Tibial nerve (tissue), 4 donors: ENCODE results near the gene CHN2. TPM values are rescaled to one million over a fixed set of nuclear protein-coding genes. Genes with fewer than 3 reads are reported as not detected.

Source experiments
- DNase-seq, 2 donors: peaks; one replicate each; pipeline ENCODE4 v3.0.0-alpha.2; 2019; ENCODE audit warnings: low spot score in 2 of 2
- H3K27ac ChIP-seq, 4 donors: fragments of 200-600 bp; sonication (generic) in 3 of 4; one replicate each; pipeline ENCODE4 v1.5.1; 2017 to 2019; ENCODE audit warnings: mild to moderate bottlenecking in 1 of 4
- H3K27me3 ChIP-seq, 2 donors: fragments of 200-600 bp; sonication (generic) in 1 of 2; one replicate each; pipeline versions ENCODE4 v1.5.1 to v1.6.0; 2017 to 2019
- H3K36me3 ChIP-seq, 3 donors: fragments of 200-600 bp; sonication (generic); one replicate each; pipeline ENCODE4 v1.5.1; 2018 to 2019
- H3K4me1 ChIP-seq, 4 donors: fragments of 200-600 bp; sonication (generic) in 3 of 4; one replicate each; pipeline ENCODE4 v1.5.1; 2017 to 2019
- H3K4me3 ChIP-seq, 4 donors: fragments of 200-600 bp; sonication (generic) in 3 of 4; one replicate each; pipeline ENCODE4 v1.5.1; 2017 to 2019; ENCODE audit warnings: mild to moderate bottlenecking in 1 of 4, moderate library complexity in 1 of 4
- H3K9me3 ChIP-seq, 4 donors: fragments of 200-600 bp; sonication (generic) in 3 of 4; one replicate each; pipeline ENCODE4 v1.5.1; 2017 to 2019
- CTCF ChIP-seq, 5 experiments: fragments of 200-600 bp in 3 of 5; fragments of 450-650 bp in 2 of 5; sonication (generic) in 3 of 5; IDR thresholded peaks; one replicate each; pipeline ENCODE4 v1.5.1; 2016 to 2019; ENCODE audit warnings: antibody characterized with exemption in 5 of 5, mild to moderate bottlenecking in 3 of 5, moderate library complexity in 2 of 5
- EP300 ChIP-seq, 2 donors: sonication (generic); formaldehyde crosslinking; IDR thresholded peaks; one replicate each; pipeline ENCODE4 v1.6.1; 2017; ENCODE audit warnings: antibody characterized with exemption in 2 of 2, mild to moderate bottlenecking in 1 of 2
- POLR2A ChIP-seq, 2 donors: fragments of 450-650 bp; IDR thresholded peaks; one replicate each; pipeline ENCODE4 v1.6.1; 2017; ENCODE audit warnings: antibody characterized with exemption in 2 of 2, mild to moderate bottlenecking in 2 of 2, moderate library complexity in 2 of 2
- WGBS, 2 donors: methylation state at CpG; one replicate each; pipeline ENCODE4 v1.1.5; 2018; 5-methylcytosine and 5-hydroxymethylcytosine counted together
- total RNA-seq, 4 donors: library from RNA; depleted of rRNA; stranded (reverse); fragments of >200 nt; gene quantifications; one replicate each; pipeline ENCODE4 v1.1.0, GENCODE V29; 2016

CHN2 gene
- total RNA-seq, 4 donors from 2014 or later, result 3.9 to 12.6 (median 7.0) TPM

GRCh38 chr7:29410996-29411395 lies 216.4 kb downstream of the CHN2 start:
- Histone ChIP-seq H3K27ac (no peak overlapping the region), H3K4me1 (no peaks in the 10 kb centered on the region), H3K9me3 (no peaks in the 10 kb centered on the region), H3K36me3 (no peaks in the 10 kb centered on the region), H3K27me3 (no peaks in the 10 kb centered on the region), H3K4me3 (no peak overlapping the region)
- 69 to 80% methylated on average over 3 of the region's 3 CpGs for WGBS, 2 donors
- TF ChIP-seq CTCF (IDR thresholded peaks at IDR 0.05) (no peak), EP300 (IDR thresholded peaks at IDR 0.05) (no peak), POLR2A (IDR thresholded peaks at IDR 0.05) (no peak)
- DNase-seq, result no peak

- WGBS, 2 donors, result 68 to 81% methylated on average over 3 of the region's 3 CpGs
- no peak overlapping the region for H3K27ac ChIP-seq
- H3K27me3 ChIP-seq, result no peaks in the 10 kb centered on the region
- H3K36me3 ChIP-seq, result no peaks in the 10 kb centered on the region
- TF ChIP-seq EP300 (IDR thresholded peaks at IDR 0.05), result no peak
- TF ChIP-seq CTCF (IDR thresholded peaks at IDR 0.05), result no peak
- no peak for TF ChIP-seq POLR2A (IDR thresholded peaks at IDR 0.05)
- no peak for DNase-seq
- H3K4me3 ChIP-seq, result no peak overlapping the region
- no peaks in the 10 kb centered on the region for H3K9me3 ChIP-seq
- no peaks in the 10 kb centered on the region for H3K4me1 ChIP-seq
Observed at GRCh38 chr7:29412912-29413311, 218.3 kb downstream of the CHN2 start.

GRCh38 chr7:29413626-29414136 lies 219.1 kb downstream of the CHN2 start:
- Histone ChIP-seq H3K4me1 (no peaks in the 10 kb centered on the region), H3K27ac (no peak overlapping the region), H3K36me3 (no peaks in the 10 kb centered on the region), H3K27me3 (no peaks in the 10 kb centered on the region), H3K4me3 (no peak overlapping the region), H3K9me3 (no peaks in the 10 kb centered on the region)
- no peak for DNase-seq
- TF ChIP-seq CTCF (IDR thresholded peaks at IDR 0.05), result no peak
- TF ChIP-seq POLR2A (IDR thresholded peaks at IDR 0.05), result no peak
- TF ChIP-seq EP300 (IDR thresholded peaks at IDR 0.05), result no peak
- 57 to 61% methylated on average over 12 of the region's 12 CpGs for WGBS, 2 donors

GRCh38 chr7:29414216-29414615 lies 219.6 kb downstream of the CHN2 start:
- TF ChIP-seq POLR2A (IDR thresholded peaks at IDR 0.05) (no peak), EP300 (IDR thresholded peaks at IDR 0.05) (no peak)
- Histone ChIP-seq H3K9me3 (no peaks in the 10 kb centered on the region), H3K4me3 (no peak overlapping the region), H3K27me3 (no peaks in the 10 kb centered on the region), H3K4me1 (no peaks in the 10 kb centered on the region), H3K27ac (no peak overlapping the region), H3K36me3 (no peaks in the 10 kb centered on the region)
- DNase-seq, result no peak
- 89 to 92% methylated on average over 10 of the region's 10 CpGs for WGBS, 2 donors

- DNase-seq, result no peak
- Histone ChIP-seq H3K4me1 (no peaks in the 10 kb centered on the region), H3K4me3 (no peak overlapping the region), H3K9me3 (no peaks in the 10 kb centered on the region), H3K27ac (no peak overlapping the region), H3K27me3 (no peaks in the 10 kb centered on the region), H3K36me3 (no peaks in the 10 kb centered on the region)
- TF ChIP-seq POLR2A (IDR thresholded peaks at IDR 0.05) (no peak), CTCF (IDR thresholded peaks at IDR 0.05) (no peak), EP300 (IDR thresholded peaks at IDR 0.05) (no peak)
- 84 to 87% methylated on average over 5 of the region's 5 CpGs for WGBS, 2 donors
Observed at GRCh38 chr7:29415215-29415614, 220.6 kb downstream of the CHN2 start.
